NCI-H1105 treated with DMSO at 0.1 percent for 48 hours (cell line): ENCODE measurements around the gene PPP1R27.

Experiments used
- DNase-seq: peaks from one replicate; lab custom pipeline; 2025; lab: John Stamatoyannopoulos, UW

Gene PPP1R27

GRCh38 chr17:81860756-81861568 lies 26.1 kb upstream of the PPP1R27 start:
- DNase-seq, result peak; percentile 99

DNA sequence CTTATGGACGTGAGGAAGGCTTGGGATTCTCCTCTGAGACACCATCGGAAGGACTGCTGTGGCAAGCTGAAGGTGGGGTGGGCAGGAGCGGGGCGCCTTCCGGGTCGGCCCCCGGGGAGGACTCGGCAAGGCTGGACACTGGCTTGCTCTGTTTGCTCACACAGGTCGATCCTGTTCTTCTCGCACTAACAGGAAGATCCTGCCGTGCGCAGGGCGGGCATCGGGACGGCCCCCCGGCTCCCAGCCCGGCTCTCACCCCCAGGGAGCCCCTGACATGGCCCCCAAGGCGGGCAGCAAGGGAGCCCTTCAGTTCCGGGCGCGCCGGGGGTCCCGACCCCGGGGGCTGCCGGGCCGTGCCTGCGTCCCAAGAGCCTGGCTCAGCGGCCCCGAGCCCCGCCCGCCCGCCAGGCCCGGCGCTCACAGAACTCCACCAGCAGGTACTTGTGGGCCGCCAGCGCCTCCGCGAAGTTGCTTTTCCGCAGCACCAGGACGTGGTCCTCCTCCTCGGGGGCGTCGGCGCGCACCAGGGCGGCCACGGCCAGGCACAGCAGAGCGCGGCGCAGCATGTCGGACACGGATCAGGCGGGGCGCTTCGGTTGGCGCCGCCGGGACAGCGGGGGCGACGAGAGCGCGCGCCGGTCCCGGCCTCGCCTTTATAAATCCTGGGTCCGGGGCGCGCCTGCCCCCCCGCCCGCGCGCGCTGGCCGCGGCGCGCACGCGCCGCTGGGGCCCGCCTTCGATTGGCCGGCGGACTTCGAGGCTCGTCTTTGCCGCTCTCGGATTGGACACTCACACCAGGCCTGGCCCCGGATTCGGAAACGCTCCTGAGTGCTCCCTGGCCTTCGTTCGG lies 25.3 kb upstream of the PPP1R27 start, which contains the start of gene P4HB:
TSS of gene P4HB (minus strand) at position 630 of the 850 bp plus-strand sequence. CDS start at position 566, 64 bp downstream.
- no peak for DNase-seq

DNA sequence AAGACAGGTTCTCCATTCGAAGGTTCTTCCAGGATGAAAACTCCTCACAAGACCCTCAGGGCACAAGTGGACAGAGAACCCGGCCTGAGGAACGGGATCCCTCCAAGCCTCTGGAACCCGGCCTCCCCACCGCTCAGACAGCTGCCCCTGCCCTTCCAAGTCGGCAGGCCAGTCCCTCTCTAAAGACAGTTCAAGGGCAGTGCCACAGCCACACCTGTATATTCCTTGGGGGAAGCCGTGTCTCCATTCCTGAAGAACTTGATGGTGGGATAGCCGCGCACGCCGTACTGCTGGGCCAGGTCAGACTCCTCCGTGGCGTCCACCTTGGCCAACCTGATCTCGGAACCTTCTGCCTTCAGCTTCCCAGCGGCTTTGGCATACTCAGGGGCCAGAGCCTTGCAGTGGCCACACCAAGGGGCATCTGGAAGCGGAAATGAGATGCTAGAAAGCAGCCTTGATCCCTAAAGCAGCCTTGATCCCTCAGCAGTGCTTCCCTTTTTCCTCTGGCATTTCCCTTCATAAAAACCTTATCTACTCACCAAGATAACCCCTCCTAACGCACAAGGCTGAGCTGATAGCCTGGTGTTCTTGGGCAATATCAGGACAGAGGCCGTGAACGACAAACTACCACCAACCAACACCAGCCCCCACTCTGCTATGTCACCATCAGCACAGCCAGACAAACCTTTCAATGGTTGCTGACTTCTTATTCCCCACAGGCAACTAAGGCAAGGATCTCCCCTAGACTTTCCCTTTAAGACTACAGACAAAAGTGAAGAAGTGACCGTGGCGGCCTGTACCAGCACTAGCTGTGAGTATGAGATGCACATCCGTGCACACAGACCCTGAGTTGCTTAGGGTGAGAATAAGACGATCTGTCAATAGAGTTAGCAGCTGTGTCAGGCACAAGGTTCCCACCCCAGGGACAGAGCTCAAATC lies 24.4 kb upstream of the PPP1R27 start:
- DNase-seq, result no peak

GRCh38 chr17:81858170-81858966 lies 23.5 kb upstream of the PPP1R27 start:
- no peak for DNase-seq

GRCh38 chr17:81854974-81855774 lies 20.3 kb upstream of the PPP1R27 start:
- no peak for DNase-seq

GRCh38 chr17:81852237-81852636 lies 17.4 kb upstream of the PPP1R27 start:
- DNase-seq, result no peak

GRCh38 chr17:81851423-81851822 lies 16.6 kb upstream of the PPP1R27 start:
- DNase-seq, result no peak

GRCh38 chr17:81849457-81849856 lies 14.6 kb upstream of the PPP1R27 start:
- no peak for DNase-seq

- DNase-seq, result no peak
Observed at GRCh38 chr17:81846743-81847689, 12.2 kb upstream of the PPP1R27 start.

DNA sequence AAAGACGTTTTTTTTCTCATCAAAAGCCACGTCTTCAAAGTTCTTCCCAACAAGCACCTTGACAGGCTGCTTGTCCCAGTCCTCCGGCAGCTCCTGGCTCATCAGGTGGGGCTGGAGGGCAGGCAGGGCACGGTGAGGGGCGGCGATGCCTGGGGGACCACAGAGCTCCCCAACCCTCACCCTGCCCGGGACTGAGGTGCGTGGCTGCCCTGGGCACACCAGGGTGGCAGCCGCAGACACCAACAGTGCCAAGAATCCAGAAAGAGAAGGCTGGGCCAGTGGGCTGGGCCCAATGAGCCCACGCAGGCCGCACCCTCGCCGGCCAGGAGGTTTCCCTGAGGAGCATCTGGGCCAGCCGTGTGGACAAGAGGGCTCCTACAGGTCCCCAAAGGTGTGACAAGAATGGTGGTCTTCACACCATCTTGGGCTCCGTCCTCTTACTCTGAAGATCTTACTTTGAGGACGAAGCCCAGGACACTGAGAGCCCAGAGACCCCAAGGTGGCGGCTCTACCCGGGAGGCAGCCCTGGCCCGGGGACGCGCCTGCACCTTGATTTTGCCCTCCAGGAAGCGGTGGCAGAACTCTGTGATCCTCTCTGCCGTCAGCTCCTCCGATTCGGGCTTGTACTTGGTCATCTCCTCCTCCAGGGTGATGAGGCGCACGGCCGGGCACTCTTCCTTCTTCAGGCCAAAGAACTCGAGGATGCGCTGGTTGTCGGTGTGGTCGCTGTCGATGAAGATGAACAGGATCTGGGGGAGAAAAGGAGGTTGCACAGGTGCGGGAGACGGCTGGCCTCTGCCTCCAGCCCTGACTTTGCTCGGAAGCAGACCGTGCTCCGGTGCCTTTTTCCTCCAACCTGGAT lies 11.3 kb upstream of the PPP1R27 start:
- DNase-seq, result no peak

GRCh38 chr17:81845361-81845760 lies 10.5 kb upstream of the PPP1R27 start:
- no peak for DNase-seq

GRCh38 chr17:81844887-81845286 lies 10.0 kb upstream of the PPP1R27 start:
- no peak for DNase-seq

GRCh38 chr17:81844327-81844851 lies 9.5 kb upstream of the PPP1R27 start:
- no peak for DNase-seq

DNA sequence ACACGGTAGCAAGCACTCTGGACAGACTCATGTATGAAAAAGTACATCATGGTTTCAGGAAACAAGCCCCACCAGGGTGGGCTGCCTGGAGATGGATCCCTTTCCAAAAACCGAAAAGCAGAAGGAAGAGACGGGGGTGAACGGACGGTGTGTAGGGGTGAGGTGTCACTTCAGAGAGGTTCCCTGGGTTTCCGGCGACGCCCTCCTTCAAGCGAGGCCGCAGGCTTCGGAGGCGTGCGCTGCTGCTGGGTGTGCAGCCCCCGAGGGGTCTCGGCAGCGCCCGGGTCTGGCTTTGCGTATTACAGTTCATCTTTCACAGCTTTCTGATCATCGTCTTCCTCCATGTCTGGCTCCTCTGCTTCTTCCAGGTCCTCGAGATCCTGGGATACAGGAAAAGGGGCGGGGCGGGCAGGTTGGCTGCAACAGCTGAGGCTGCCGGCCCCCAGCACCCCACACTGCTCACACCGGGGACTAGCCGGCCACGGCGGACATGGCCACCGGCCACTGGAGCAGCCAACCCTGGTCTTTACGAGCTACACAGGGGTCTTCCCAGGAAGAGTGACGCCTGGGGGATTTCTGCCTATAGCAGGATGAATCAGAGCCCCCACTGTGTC lies 9.0 kb upstream of the PPP1R27 start:
- DNase-seq, result no peak

DNA sequence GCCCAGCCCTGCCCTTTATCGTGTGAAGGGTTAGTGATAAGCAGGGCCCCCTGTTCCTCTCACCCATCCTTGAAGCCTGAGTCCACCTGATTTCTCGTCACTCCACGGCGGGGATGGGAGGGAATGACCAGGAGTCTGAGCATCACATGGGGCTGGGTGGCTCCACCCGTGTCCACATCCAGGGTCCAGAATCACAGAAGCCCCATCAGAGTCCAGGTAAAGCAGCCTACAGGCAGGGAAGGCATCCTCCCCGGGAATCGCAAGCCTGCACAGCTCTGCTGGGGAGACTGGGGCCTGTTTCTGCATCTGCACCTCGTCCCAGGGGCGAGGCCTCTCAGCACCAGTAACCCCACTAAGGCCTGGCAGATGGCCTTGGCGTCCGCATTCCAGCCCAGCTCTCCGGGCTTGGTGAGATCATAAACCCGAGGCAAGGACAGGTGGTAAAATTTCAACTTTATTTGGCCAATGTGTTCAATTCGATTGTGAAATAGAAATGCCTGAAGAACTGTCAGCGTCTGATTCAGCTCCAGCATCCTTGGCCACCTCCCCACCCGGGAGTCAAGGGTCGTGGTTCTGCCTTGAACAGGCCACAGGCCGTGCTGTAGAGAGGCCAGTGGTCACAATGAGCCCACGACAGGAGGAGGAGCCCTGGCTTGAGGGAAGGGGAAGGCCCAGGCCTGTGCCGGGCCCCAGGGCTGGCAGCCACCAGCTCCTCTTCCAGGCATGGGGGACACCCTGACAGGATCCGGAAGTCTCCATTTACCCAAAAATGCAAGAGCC lies 8.1 kb upstream of the PPP1R27 start:
- DNase-seq, result no peak

DNA sequence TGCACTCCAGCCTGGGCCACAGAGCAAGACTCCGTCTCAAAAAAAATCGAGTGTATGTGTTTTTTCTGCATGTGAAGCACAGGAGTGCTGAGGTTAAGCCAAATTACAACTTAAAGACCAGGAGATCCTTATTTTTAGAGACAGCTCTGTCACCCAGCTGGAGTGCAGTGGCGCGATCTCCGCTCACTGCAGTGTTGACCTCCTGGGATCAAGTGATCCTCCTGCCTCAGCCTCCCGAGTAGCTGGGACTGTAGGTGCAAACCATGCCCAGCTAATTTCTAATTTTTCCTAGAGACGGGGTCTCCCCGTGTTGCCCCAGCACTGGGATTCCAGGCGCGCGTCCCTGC lies 7.5 kb upstream of the PPP1R27 start:
- DNase-seq, result no peak

DNA sequence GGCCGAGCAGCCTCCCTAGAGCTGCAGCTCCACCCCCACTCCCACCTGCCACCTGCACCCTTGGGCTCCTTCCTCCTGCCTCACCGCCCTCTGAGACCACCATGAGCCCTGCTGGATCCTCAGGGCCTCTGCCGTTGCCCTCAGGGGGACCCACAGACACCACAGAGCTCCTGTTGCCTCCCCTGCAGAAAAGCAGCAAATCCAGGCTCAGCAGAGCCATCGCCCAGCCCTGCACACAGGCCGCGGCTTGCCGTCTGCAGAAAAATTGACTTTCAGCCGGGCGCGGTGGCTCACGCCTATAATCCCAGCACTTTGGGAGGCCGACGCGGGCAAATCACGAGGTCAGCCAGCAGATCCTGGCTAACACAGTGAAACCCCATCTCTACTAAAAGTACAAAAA lies 7.0 kb upstream of the PPP1R27 start:
- DNase-seq, result no peak
